Ecto neural progenitor cell (in vitro differentiated cells): ENCODE data around the gene TFCP2L1.
"Not testable (repeated sequence)": the region's sequence is repeated elsewhere in the genome, so short reads cannot be mapped to it uniquely, and the experiment has no call there.

Source experiments
- DNase-seq: peaks from one replicate; pipeline ENCODE4 v3.0.0-alpha.2; 2018; ENCODE audit warnings: low spot score

TFCP2L1 gene

DNA sequence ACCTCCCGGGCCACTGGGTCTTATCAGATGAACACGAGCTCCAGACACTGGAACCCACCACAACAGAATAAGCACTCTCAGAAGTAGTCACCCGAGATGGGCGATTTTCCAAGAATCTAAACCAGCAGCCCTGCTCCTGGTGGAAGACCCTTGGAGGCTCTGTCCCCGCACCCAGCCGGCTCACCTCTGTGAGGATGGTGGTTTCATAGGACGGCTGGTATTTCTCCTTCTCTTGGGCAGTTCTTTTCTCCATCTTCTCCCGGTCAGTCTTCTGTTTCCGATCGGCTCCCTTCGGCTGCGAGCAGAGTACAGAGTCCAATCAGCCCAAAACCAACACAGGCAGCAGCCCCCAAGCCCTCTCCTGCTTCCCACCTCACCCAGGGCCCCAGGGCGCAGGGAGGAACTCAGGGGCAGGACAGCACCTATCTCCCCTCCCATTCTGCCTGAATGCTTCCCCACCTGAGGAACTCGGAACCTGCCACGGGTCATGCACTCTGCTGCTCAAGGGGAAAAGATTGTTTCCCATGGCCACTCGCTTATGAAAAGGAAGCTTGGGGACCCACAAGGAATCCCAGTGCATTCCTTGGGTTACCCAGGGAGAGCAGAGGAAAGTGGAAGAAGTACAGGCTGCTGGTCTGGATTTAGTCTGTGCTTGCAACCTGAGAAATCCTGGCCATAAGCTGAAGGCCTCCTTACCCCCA is 42.7 kb downstream of the TFCP2L1 start:
- DNase-seq, result no peak

DNA sequence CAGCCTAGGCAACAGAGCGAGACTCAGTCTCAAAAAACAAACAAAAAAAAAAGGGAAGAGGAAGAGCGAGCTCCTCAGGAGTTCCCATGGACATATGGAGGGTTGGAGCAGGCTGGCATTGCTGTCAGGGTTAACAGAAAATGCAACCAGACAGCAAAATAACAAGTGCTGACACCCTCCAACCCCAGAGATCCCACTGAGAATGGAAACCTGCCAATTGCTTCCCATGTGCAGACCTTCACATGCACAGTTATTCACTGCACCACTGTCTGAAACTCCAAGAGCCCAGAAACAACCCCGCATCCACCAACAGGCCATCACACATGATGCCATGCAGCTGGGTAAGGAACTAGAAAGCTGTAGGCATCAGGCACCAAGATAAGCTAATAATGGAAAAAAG is 43.5 kb downstream of the TFCP2L1 start:
- no peak for DNase-seq

GRCh38 chr2:121240436-121240835 is 44.6 kb downstream of the TFCP2L1 start:
- no peak for DNase-seq

DNA sequence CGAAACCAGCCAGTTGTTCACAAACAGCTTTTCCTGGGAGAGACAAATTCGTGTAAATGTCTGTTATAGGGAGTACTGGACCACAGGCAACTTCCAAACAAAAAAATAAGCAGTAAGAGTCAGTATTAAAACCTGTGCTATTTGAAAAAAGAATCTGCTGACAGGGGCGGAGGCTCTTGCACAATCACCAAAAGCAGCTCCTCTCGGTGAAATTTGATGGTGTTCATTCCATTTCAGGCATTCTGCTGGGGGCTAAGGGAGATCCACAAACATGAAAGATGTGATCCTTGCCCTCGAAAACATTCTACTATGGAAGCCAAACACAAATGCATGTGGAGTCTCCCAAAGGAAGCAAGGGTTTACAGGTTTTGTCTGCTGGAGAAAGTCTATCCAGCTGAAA is 45.0 kb downstream of the TFCP2L1 start:
- no peak for DNase-seq

- DNase-seq, result no peak
Observed at GRCh38 chr2:121239471-121239870, 45.5 kb downstream of the TFCP2L1 start.

- no peak for DNase-seq
Observed at GRCh38 chr2:121238828-121239227, 46.2 kb downstream of the TFCP2L1 start.

- DNase-seq, result no peak
Observed at GRCh38 chr2:121237980-121238665, 46.9 kb downstream of the TFCP2L1 start.

DNA sequence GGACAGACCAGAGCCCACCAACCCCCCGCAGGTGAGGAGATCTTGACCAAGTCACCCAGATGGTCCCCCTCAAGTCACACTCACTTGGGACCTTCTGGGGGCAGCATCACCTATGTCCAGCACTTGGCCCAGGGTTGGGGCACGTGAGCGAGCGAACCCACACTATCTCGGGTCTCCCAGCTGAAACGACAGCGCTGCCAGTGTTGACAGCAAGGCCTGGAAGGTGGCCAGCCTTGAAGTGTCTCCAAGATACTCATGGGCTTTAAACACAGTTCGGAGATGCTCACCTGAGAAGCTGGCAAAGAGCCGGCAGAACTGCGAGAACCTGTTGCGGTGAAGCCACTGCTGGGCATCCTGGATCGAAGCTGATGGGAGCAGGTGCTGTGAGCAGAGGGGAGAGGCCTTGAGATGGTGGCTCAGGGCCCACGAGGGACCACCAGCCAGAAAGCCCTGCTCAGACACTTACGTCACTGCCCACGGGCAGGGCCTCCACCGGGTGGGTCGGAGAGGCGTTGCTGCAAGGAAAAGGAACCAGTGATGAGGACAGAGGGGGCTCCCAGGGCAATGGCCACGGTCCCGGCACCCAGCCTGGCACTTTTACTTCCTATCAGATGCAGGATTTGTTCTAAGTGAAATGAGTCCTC is 47.5 kb downstream of the TFCP2L1 start:
- DNase-seq, result no peak

DNA sequence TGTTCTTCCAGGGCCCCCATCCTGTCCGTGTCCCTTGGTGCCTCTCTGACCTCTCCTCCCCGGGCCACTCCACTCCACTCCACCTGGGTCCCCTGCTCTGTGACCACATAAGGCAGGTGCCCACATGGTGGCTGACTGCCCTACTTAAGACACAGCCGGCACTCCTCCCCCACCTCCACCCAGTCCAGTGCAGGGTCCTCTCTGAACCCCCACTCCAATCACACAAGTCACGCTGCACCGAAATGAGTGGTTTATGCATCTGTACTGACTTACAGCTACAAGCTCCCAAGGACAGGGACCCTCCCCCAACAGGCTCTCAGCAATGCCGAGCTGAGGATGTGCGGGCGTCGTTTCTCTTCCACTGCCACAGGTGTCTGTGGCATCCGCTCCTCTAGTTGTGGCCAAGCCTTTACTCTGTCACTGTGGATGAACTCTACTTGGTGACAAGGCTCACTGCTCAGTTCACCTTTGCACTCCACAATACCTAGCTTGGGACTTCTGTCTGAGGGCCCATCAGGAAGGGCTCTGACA is 48.3 kb downstream of the TFCP2L1 start:
- DNase-seq, result no peak

DNA sequence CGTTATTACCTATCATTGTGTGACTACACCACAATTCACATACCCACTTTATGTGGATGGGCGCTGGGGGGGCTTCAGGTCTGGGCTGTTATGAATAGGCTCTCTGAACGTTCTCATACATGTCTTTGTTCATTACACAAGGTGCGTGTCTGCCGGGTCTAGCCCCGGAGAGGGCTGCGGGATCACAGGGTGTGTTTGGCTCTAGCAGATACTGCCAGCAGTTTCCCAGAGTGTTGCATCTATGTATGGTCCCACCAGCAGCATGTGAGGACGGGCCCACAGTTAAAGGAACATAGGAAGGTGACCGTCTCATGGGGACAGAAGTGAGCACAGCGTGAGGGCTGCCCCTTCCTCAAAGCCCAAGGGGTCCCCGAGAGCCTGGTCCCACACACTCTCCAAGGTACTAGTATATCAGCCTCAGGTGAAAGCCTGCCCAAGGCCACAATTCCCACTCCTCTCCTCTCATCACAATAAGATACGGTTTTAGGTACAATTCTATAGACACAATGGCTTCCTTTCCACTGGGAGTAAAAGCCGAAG is 48.8 kb downstream of the TFCP2L1 start:
- DNase-seq, result no peak

DNA sequence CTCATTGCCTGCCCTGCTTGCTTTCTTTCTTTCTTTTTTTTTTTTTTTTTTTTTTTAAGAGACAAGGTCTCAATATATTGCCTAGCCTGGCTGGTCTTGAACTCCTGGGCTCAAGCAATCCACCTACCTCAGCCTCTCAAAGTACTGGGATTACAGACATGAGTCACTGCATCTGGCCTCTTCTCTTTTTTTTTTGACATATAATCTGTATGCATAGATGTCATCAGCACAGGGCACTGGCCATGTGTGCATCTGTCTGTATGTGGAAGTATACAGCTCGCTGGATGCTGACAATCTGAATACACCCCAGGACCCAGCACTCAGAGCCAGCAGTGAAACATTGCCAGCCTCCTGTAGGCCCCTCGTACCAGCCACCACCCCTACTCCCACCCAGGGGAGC is 49.5 kb downstream of the TFCP2L1 start:
- DNase-seq, result no peak

DNA sequence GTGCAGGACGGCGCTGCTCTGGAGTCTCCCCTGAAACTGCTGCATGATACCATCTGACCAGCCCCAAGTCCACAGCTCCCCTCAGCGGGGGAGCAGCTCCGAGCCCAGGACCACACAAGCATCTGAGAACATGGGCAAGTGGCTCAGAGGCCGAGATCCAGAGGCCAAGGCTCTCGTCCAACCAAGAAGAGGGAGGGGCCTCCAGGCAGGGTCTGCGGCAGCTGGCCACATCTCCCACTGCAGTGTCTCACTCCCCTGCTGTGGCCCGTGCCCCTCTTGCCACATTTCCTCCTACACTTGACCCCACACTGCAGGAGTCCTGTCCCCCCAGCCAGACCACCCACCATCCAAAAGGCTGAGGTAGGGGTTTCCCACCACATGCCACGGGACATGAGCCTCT is 50.2 kb downstream of the TFCP2L1 start:
- no peak for DNase-seq

GRCh38 chr2:121234144-121234543 is 50.9 kb downstream of the TFCP2L1 start:
- DNase-seq, result no peak

GRCh38 chr2:121233486-121234110 is 51.4 kb downstream of the TFCP2L1 start:
- no peak for DNase-seq

DNA sequence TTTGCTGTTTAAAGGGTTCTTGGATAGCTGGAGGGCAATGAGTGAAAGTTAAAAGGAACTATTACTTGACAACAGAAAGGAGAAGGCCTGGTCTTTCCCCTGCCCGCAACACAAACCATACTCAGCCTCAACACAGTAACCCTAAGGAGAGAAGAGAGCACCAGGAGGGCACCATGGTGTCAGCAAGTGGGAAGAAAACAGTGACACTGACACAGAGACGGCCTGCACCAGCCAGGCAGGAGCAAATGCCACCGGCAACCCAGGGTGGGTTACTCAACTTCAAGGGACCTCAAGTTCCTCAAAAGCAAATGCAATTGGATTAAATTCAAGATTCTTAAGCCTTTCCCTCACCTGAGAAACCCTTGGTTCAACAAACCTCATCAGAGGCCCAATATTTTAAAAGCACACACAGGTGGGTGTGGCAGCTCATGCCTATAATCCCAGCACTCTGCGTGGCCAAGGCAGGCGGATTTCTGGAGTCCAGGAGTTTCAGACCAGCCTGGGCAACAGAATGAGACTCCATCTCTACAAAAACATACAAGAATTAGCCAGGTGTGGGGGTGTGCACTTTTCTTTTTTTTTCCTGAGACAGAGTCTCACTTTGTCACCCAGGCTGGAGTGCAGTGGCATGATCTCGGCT is 52.3 kb downstream of the TFCP2L1 start:
- no peak for DNase-seq

DNA sequence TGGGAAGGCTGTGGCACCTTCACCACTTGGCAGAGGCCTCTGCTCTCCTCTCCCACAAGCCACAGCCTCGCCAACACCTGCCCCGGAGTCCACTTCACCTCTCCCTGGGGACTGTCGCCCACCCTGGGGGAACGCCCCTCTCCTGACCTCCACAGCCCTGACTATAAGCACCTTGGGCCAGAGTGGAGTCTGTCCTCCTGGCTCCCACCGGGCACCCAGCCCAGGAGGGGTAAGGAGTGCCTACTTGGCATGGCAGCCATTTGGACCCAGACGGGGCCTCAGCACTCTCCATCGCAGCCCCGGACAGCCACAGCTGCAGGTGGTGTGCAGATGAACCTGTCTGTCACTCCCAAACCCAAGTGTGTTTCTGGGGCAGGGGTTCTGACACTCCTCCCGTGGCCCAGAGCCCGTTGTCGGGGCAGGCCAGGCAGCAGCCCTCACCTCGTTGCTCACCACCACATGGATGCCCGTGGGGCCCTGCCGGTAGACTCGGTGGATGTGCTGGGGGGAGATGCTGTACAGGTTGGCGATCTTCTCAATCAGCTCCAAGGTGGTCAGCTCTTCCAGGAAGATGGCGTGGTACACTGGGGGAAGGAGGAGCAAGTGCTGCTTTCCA is 53.5 kb downstream of the TFCP2L1 start:
- no peak for DNase-seq

- DNase-seq, result no peak
Observed at GRCh38 chr2:121228521-121228920, 56.5 kb downstream of the TFCP2L1 start.

DNA sequence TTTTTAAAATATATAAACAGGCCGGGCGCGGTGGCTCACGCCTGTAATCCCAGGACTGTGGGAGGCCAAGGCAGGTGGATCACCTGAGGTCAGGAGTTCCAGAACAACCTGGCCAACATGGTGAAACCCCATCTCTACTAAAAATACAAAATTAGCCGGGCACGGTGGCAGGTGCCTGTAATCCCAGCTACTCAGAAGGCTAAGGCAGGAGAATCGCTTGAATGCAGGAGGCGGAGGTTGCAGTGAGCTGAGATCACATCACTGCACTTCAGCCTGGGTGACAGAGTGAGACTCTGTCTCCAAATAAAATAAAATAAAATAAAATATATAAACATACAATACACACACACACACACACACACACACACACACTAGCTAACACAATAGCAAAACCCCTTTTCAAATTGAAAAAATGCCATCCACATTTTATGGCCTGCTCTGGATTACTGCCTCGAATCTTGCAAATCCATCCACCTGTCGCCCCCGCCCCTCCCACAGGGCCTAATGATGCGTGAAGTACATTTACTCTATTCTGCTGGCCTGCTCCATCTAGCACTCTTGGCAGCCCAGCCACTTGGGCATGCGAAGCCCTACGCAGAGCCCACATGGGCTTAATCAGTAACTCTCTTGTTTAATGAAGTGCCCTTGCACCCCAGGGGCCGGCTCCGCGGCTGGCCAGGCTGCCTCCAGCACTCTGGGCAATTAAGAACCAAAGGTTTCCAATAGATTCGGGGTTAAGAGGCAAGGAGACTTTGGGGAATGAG is 57.4 kb downstream of the TFCP2L1 start:
- not testable (repeated sequence) for DNase-seq

GRCh38 chr2:121225681-121226080 is 59.3 kb downstream of the TFCP2L1 start:
- DNase-seq, result not testable (repeated sequence)

DNA sequence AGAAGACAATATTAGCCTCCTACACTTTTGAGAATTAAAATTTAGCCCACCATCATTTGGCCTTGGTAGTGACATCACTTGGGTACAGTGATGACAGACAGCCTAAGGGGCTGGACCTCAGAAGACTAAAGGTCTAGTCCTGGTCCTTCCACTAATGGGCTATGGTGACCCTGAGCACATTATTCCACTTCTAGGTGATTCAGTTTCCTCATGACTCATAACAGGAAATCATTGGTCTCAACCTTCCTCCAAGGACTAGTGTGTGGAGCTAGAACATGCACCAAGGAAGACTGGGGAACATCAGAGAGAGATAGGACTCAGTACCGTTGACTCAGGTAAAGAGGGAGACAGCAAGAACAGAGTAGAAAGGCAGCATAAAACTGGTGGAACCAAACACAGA is 64.0 kb downstream of the TFCP2L1 start:
- no peak for DNase-seq

DNA sequence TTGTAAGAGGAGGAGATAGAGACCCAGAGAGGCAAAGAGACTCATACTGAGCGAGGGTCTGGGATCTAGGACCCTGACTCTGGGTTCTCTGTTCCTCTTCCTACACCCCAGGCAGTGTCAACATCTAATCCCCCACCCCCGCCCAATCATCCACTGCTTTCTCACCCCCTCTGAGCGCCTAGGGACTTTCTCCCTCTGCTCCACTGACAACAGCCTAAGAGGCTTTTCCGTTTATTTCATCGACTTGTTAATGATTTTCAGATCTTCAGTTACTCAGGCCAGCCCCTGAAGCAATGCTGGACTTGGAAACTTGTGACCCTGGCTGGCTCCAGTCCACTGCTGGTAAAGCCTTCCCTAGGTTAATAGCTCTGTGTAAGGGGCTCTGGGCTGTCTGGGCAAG is 65.1 kb downstream of the TFCP2L1 start:
- DNase-seq, result no peak
